SK-N-SH treated with all-trans-retinoic acid at 6 μM for 48 hours (cell line): ENCODE results near the gene FAM117B.

Source experiments
- ATAC-seq: fragments of 200-7000 bp; cut with Tn5 transposase; 3 replicates; pipeline ENCODE4 v1.9.1; 2020; ENCODE audit warnings: mild to moderate bottlenecking, moderate library complexity
- ARNTL ChIP-seq: fragments of 450-650 bp; formaldehyde crosslinking; IDR thresholded peaks from 2 replicates; pipeline ENCODE4 v1.5.0; 2020; ENCODE audit warnings: low read depth, mild to moderate bottlenecking, moderate library complexity, borderline replicate concordance
- BACH2 ChIP-seq: fragments of 250-450 bp; sonication (Bioruptor Pico); IDR thresholded peaks from 2 replicates; pipeline ENCODE4 v1.9.0; 2021; ENCODE audit warnings: mild to moderate bottlenecking, borderline replicate concordance
- CREB5 ChIP-seq: fragments of 250-450 bp; sonication (Bioruptor Pico); IDR thresholded peaks from 2 replicates; pipeline ENCODE4 v1.5.1; 2020; ENCODE audit warnings: low read depth, mild to moderate bottlenecking, moderate library complexity
- CSDC2 ChIP-seq: fragments of 250-450 bp; sonication (Bioruptor Pico); IDR thresholded peaks from 2 replicates; pipeline ENCODE4 v1.5.0; 2020; ENCODE audit warnings: mild to moderate bottlenecking, moderate library complexity
- CSRNP3 ChIP-seq: fragments of 250-450 bp; sonication (Bioruptor Pico); IDR thresholded peaks from 2 replicates; pipeline ENCODE4 v1.5.1; 2021; ENCODE audit warnings: mild to moderate bottlenecking, moderate library complexity
- ESRRG ChIP-seq: fragments of 250-450 bp; sonication (Bioruptor Pico); IDR thresholded peaks from 2 replicates; pipeline ENCODE4 v1.6.1; 2021; ENCODE audit warnings: mild to moderate bottlenecking
- GLIS3 ChIP-seq: fragments of 250-450 bp; sonication (Bioruptor Pico); IDR thresholded peaks from 2 replicates; pipeline ENCODE4 v1.5.0; 2020; ENCODE audit warnings: mild to moderate bottlenecking, moderate library complexity
- ISL1 ChIP-seq: fragments of 250-450 bp; sonication (Bioruptor Pico); IDR thresholded peaks from 2 replicates; pipeline ENCODE4 v2.1.2; 2022; ENCODE audit warnings: mild to moderate bottlenecking, moderate library complexity
- OSR1 ChIP-seq: fragments of 250-450 bp; sonication (Bioruptor Pico); IDR thresholded peaks from 2 replicates; pipeline ENCODE4 v1.8.0; 2022; ENCODE audit warnings: moderate library complexity, mild to moderate bottlenecking, inconsistent platforms
- POU6F1 ChIP-seq: fragments of 250-450 bp; sonication (Bioruptor Pico); IDR thresholded peaks from 2 replicates; pipeline ENCODE4 v1.8.0; 2021; ENCODE audit warnings: low read depth, mild to moderate bottlenecking, moderate library complexity, borderline replicate concordance
- PPARA ChIP-seq: fragments of 250-450 bp; sonication (Bioruptor Pico); IDR thresholded peaks from 2 replicates; pipeline ENCODE4 v1.5.0; 2020; ENCODE audit warnings: mild to moderate bottlenecking, borderline replicate concordance
- RARB ChIP-seq: fragments of 250-450 bp; sonication (Bioruptor Pico); IDR thresholded peaks from 2 replicates; pipeline ENCODE4 v1.8.0; 2021; ENCODE audit warnings: mild to moderate bottlenecking, moderate library complexity
- SNAI2 ChIP-seq: fragments of 250-450 bp; sonication (Bioruptor Pico); IDR thresholded peaks from 2 replicates; pipeline ENCODE4 v1.5.0; 2020; ENCODE audit warnings: mild to moderate bottlenecking, moderate library complexity
- TCF4 ChIP-seq: fragments of 250-450 bp; sonication (Bioruptor Pico); IDR thresholded peaks from 2 replicates; pipeline ENCODE4 v1.8.0; 2021; ENCODE audit warnings: mild to moderate bottlenecking, moderate library complexity, borderline replicate concordance
- TOX ChIP-seq: fragments of 250-450 bp; sonication (Bioruptor Pico); IDR thresholded peaks from 2 replicates; pipeline ENCODE4 v1.8.0; 2021; ENCODE audit warnings: mild to moderate bottlenecking, moderate library complexity, borderline replicate concordance
- TSHZ2 ChIP-seq: fragments of 250-450 bp; sonication (Bioruptor Pico); IDR thresholded peaks from 2 replicates; pipeline ENCODE4 v1.5.0; 2020; ENCODE audit warnings: mild to moderate bottlenecking, moderate library complexity
- ZC3H10 ChIP-seq: fragments of 250-450 bp; sonication (Bioruptor Pico); IDR thresholded peaks from 2 replicates; pipeline ENCODE4 v1.5.1; 2021; ENCODE audit warnings: mild to moderate bottlenecking, moderate library complexity
- ZFP30 ChIP-seq: fragments of 450-650 bp; formaldehyde crosslinking; IDR thresholded peaks from 2 replicates; pipeline ENCODE4 v1.5.0; 2022; ENCODE audit warnings: mild to moderate bottlenecking, moderate library complexity
- ZNF565 ChIP-seq: fragments of 450-650 bp; formaldehyde crosslinking; conservative IDR thresholded peaks from 2 replicates; pipeline ENCODE4 v1.5.0; 2020; ENCODE audit warnings: low read depth, mild to moderate bottlenecking, moderate library complexity

The FAM117B gene

GRCh38 chr2:202774104-202774503 is 139.3 kb downstream of the FAM117B start:
- no peak for ATAC-seq
- TF ChIP-seq BACH2 (CRISPR knock-in tag) (no peak), ZNF565 (no peak), ZC3H10 (CRISPR knock-in tag) (no peak)

- no peak for ATAC-seq
- no peak for TF ChIP-seq ISL1 (CRISPR knock-in tag)
- no peak for TF ChIP-seq TCF4
- no peak for TF ChIP-seq PPARA (CRISPR knock-in tag)
- no peak for TF ChIP-seq TOX
- no peak for TF ChIP-seq CSDC2 (CRISPR knock-in tag)
Observed at GRCh38 chr2:202778217-202778616, 143.4 kb downstream of the FAM117B start.

GRCh38 chr2:202780514-202781021 is 145.8 kb downstream of the FAM117B start:
- TF ChIP-seq ZFP30 (CRISPR knock-in tag) (no peak), RARB (CRISPR knock-in tag) (no peak), ISL1 (CRISPR knock-in tag) (no peak), SNAI2 (no peak), POU6F1 (CRISPR knock-in tag) (no peak), TSHZ2 (CRISPR knock-in tag) (no peak), CSRNP3 (CRISPR knock-in tag) (no peak), GLIS3 (CRISPR knock-in tag) (no peak), ZC3H10 (CRISPR knock-in tag) (no peak), PPARA (CRISPR knock-in tag) (no peak)

GRCh38 chr2:202782940-202783558 is 148.3 kb downstream of the FAM117B start:
- TF ChIP-seq ZFP30 (CRISPR knock-in tag) (no peak), OSR1 (no peak), POU6F1 (CRISPR knock-in tag) (no peak), ISL1 (CRISPR knock-in tag) (no peak), CSRNP3 (CRISPR knock-in tag) (no peak), TSHZ2 (CRISPR knock-in tag) (no peak), TCF4 (no peak), ARNTL (no peak), CSDC2 (CRISPR knock-in tag) (no peak), ESRRG (CRISPR knock-in tag) (no peak), ZNF565 (no peak), CREB5 (no peak)
- no peak for ATAC-seq

More at GRCh38 chr2:202780514-202781021, 145.8 kb downstream of the FAM117B start:
- no peak; the same call in 2 of the 3 replicates for ATAC-seq
